T-helper 2 cell treated with Interferon-gamma antibody and Interleukin-4, amounts not matched to agents 100 ng/mL and 5 ng/mL, for 36 hours (primary cell): Measurements from ENCODE around the gene KLHDC4. TPM values are rescaled to one million over a fixed set of nuclear protein-coding genes. Genes with fewer than 3 reads are reported as not detected.
"Not testable (repeated sequence)": the region's sequence is repeated elsewhere in the genome, so short reads cannot be mapped to it uniquely, and the experiment has no call there.

Experiments
- intact Hi-C: fragments of 100-400 bp; cut with micrococcal nuclease; formaldehyde crosslinking; loops from one replicate; pipeline ENCODE4 v1.15.1; 2023
- total RNA-seq: library from RNA; stranded (reverse); gene quantifications from 2 replicates; pipeline ENCODE4 v1.2.3, GENCODE V29; 2022

KLHDC4 gene
- 81.9 and 83.6 TPM in 2 replicates for total RNA-seq

DNA sequence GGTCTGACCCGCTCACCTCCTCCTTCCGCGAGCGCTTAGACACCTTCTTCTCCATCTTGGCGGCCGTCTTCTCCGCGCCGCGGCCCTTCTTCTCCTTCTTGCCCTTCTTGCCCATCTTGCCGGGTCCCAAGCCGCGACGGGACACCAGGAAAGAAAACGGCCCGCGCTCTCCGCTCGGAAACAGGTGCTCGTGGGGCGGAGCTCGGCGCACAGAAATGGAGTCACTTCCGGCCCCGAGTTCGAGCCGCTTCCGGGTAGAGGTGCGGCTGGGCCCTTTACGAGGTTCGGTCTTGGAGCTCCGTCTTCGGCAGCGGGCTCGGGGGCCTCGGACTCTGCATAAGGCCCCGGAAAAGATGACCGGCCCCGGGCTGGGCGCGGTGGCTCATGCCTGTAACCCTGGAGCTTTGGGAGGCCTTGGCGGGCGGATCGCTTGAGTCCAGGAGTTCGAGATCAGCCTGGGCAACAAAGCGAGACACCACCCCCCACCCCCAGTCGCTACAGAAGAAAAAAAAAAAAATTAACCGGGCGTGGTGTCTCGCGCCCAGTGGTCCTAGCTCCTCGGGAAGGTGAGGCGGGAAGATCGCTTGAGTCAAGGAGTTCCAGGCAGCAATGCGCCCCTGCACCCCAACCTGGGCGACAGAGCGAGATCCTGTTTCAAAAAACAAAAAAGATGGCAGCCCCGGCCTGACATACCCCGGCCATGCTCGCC lies at the start of gene KLHDC4:
Gene KLHDC4 (minus strand): TSS at position 211 of the 709 bp plus-strand sequence. CDS start 96 bp downstream, at position 115.
- intact Hi-C loops, result loop anchor here (2.0 to 5.0 kb wide), 3 partner anchors 185 to 449 kb away; partner anchors contain the start of genes BANP, C16orf95 and MAP1LC3B

DNA sequence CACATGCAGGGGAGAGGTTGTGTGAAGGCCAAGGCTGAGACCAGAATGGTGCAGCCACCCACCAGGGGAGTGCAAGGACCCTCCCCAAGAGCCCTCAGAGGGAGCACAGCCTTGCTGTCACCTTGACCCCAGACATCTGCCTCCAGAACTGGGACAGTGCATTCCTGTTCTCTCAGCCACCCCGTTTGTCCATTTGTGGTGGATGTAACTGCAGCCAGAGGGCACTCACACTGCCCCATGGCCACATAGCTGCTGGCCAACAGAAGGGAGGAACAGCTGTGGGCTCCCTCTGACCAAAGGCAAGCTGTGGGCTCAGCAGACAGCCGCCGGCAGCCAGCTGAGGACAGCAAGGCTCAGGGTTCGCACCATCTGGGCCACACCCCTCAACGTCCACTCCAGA lies 49.8 kb upstream of the KLHDC4 start:
- intact Hi-C loops, result no loop called here

DNA sequence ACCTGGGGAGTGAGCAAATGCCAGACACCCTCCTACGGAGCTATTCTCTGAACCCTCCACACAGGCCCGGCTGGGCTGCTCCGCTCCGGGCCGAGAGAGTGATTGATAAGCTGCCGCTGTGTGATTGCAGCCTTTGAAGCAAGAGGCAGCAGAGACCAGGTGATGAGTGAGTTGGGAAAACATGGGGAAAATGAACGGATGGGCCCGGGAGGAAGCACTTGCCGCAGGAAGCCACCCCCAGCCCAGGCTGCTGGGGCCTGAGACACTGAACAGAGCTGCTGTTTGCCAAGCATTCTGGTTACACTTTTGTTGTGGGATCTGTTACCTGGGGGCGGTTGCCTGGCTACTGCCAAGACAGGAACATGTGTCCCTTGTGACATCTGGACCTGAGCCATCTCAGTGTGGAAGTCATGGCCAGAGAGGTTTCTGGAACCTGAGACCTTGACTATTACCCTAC lies 46.4 kb upstream of the KLHDC4 start:
- intact Hi-C loops, result no loop called here

DNA sequence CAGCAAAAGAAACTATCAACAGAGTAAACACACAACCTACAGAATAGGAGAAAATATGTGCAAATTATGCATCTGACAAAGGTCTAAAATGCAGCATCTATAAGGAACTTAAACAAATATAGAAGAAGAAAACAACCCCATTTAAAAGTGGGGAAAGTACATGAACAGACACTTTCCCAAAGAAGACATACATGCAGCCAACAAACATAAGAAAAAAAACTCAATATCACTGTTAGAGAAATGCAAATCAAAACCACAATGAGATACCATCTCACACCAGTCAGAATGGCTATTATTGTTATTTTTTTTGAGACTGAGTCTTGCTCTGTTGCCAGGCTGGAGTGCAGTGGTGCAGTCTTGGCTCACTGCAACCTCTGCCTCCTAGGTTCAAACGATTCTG lies 45.7 kb upstream of the KLHDC4 start:
- intact Hi-C loops, result not testable (repeated sequence)

DNA sequence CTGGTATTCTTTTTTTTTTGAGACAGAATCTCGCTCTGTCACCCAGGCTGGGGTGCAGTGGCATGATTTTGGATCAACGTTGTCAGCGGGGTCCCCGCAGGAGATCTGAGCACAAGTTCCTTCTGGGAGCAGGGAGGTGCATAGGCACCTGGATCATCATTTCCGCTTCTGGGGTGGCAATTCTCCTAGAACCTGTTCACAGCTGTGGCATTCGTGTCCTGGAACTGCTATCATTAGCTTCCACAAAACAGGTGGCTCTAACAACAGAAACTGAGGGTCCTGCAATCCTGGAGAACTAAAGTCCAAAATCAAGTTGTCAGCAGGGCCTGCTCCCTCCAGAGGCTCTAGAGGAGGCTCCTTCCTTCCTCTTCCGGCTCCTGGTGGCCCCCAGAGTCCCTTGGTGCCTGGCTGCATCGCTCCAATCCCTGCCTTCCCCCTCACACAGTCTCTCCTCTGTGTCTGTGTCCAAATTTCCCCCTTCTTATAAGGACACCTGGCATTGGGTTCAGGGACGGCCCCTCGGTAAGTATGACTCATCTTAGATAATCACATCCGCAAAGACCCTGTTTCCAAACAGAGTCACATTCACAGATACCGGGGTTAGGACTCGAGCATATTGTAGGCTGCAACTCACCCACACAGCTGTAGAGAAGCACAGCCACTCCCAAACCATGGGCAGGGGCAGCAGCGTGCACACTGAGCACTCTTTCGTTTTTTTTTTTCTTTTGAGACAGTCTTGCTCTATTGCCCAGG lies 43.5 kb upstream of the KLHDC4 start:
- intact Hi-C loops, result no loop called here

DNA sequence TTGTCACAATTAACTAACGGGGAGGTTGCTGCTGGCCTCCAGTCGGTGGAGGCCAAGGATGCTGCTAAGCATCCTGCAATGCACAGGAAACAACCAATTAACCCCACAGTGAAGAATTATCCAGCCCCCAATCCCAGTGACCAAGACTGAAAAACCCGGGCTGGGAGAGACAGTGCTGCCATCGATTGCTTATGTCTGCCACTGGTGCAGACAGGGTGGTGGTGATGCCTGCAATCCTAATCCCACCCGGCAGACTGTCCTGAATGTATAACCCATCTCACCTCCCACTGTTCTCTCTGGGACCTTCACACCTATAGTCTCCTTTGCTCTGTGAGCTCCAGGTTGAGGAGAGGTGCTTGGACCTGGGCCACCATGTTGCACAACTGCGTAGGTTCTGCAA lies 42.3 kb upstream of the KLHDC4 start:
- intact Hi-C loops, result no loop called here

DNA sequence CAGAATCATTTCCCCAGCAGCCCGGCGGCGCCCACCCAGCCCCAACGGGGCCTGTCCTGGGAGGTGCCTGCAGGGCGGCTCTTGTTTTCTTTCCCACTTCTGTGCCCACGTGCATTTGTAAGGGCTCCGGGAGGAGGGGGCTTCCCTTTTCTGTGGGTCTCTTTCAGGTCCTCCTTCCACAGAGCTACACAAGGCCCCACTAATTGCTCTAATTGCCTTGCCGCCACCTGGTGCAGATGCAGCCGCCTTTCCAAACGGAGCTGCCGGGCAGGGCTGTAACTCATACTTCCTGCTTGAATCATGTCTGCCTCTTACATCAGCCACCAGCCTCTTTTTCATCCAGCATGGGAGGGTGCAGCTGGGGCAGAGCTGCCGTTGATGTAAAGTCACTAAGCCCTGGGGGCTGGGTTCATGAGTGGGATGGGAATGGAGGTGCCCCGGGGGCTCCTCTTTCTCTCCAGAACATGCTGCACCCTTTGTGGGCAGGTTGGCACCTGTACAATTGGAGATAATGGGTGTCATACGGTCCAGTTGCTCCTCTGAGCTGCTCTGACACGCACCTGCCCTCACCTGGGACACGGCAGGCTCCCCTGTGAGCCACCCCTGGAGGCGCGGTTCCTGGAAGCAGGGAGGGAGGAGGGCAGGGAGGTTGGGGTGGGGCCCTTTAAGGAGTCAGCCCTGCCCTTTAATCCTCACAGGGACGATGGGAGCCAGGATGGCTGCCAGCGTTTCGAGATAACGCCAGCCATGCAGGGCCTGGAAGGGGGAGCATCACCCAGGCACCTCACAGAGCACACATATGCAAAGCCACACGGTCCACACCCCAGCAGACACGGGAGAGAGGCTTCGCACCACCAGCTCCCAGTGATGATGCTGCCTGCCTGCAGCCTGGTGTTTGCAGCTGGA lies 41.1 kb upstream of the KLHDC4 start:
- intact Hi-C loops, result no loop called here

DNA sequence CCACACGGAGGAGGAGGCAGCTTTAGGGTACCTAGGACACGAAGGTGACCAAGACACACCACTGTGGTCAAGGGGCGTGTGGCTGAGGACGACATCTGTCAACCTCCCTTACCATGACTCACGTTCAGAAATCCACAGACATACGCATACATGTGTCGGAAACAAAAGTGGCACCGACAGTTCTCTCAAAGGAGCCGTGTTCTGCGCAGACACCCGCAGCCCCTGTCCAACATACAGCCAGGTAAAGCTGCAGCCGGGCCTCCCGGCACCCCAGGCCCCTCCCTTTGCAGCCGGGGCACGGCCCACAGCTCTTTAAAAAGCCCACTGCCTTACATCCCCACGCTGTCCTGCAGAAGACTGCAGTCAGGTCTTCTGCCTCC lies 40.5 kb upstream of the KLHDC4 start:
- intact Hi-C loops, result no loop called here

DNA sequence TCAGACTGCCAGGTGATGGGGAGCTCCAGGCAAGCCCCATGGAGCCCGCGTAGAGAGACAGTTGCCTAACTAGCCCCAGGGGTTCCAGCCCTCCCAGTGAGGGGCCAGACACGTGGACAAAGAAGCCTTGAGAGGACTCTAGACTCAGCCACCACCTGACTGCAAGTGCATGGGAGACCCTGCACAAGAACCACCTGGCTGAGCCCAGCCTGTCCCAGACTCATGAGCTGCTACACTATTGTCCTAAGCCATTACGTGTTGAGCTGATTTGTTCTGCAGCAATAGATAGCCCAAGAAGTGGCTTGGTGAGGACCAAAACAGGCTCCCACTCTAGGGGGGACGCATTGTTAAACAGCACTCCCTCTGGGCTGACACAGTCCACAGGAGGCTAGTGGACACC lies 37.6 kb upstream of the KLHDC4 start:
- intact Hi-C loops, result no loop called here

DNA sequence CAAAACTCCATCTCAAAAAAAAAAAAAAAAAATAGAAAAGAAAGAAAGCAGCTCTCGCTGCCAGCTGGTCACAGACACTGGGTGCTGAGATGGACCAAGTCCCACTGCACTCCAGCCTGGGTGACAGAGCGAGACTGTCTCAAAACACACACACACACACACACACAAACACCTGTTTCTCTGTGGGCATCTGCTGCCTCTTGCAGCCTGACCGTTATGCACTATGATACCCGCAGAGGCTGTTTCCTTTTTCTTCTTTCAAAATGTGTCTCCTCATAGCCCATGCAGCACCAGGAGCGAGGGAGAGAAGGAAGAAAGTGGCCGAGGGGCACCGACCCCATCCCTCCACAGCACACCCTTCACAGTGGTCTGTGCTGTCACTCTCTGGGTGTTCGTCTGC lies 36.9 kb upstream of the KLHDC4 start:
- intact Hi-C loops, result no loop called here

DNA sequence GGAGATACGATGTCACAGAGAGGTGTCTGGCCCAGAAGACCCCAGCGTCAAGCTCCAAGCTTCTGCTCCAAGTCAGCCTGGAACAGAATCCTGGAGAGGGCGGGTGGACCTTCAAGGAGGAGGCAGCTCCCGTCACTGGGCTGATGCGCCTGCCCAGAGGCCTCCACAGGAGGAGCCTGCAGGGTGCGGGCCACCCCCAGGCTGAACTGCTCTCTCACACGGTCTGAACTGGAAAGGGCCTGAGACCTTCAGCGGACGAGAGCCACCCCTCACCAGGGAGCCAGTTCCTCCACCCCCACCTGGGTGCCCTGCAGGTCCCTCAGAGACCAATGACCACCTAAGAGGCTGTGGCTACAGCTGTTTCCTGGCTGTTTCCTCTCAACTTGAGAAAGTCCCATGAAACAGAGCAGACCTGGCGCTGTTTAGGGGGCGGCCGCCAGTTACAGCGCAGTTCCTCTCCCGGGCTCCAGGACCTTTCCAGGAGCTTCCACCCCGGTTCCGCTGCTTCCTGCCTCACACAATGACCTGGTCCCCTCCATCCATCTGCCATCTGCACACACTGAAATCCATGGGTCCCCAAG lies 36.0 kb upstream of the KLHDC4 start:
- intact Hi-C loops, result no loop called here

DNA sequence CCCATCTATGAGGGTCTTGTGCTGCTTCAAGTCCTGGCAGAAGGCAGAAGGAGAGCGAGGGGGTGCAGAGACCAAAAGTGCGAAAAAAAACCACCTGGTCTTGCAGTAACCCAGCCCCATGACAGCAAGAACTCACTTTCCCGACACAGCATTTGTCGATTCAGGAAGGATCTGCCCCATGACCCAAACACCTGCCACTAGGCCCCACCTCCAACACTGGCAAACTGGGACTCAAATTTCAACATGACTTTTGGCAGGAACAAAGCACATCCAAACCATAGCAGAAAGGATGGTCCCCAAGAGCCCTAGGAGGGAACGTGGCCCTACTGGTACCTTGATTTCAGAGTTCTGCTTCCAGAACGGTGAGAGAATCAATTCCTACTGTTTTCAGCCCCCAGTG lies 34.7 kb upstream of the KLHDC4 start:
- intact Hi-C loops, result no loop called here

DNA sequence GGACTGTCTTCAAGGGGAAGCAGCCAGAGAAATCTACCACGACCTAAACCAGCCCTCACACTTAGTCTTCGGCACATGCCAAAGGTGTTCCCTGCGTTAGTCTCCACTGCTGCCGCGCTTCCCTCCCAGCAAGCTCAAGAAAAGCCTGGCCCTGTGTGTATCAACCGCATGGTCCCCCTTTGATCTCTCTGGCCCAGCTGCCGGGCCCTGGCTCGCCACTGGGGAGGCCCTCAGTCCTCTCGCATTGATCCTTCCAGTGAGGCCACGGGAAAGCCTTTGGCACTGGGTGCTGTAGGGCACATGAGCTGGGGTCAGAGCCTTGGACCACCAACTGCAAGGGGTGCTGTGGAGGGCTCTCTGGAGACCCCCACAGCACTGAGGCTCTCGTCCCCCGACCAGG lies 29.6 kb upstream of the KLHDC4 start:
- intact Hi-C loops, result no loop called here

DNA sequence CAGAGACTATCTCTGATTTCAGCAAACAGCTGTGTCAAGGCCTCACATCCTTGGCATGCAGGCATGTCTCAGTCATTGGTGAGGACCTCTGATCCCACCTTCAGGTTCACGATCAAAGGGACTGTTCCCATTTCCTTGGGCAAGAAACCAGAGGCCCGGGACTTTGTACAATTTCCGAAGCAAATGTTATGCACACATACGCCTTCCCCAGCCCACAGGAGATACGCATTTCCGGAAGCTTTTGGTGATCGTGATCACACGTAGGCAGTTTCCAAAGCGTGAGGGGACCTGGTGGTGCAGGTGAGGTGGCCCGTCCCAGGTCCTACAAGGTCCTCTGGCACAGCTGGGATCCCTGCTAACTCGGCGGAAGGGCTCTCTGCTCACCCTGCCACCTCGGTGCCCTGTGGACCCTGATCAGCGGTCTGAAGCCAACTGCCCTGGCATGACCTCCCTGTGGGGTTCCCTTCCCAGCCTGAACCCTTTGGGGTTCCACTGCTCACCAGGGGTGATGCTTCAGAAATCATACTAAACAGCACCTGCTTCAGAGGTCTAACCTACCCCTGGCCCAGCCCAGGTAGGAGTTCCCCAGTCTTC lies 28.8 kb upstream of the KLHDC4 start:
- intact Hi-C loops, result no loop called here

DNA sequence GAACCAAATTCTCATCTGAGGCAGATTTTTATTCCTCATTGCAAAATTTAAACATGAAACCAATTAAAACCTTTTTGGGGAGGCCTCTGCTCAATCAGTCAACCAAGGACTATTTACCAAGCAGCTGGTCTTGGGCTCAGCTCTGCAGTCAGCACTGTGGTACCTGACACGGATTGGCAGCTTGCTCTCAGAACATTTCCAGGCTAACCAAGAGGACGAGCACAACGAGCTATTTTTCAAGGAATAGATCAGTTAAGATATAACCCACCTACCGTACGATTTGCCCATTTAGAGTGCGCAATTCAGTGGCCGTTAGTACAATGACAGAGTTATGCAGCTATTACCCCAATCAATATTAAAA lies 26.4 kb upstream of the KLHDC4 start:
- intact Hi-C loops, result no loop called here

DNA sequence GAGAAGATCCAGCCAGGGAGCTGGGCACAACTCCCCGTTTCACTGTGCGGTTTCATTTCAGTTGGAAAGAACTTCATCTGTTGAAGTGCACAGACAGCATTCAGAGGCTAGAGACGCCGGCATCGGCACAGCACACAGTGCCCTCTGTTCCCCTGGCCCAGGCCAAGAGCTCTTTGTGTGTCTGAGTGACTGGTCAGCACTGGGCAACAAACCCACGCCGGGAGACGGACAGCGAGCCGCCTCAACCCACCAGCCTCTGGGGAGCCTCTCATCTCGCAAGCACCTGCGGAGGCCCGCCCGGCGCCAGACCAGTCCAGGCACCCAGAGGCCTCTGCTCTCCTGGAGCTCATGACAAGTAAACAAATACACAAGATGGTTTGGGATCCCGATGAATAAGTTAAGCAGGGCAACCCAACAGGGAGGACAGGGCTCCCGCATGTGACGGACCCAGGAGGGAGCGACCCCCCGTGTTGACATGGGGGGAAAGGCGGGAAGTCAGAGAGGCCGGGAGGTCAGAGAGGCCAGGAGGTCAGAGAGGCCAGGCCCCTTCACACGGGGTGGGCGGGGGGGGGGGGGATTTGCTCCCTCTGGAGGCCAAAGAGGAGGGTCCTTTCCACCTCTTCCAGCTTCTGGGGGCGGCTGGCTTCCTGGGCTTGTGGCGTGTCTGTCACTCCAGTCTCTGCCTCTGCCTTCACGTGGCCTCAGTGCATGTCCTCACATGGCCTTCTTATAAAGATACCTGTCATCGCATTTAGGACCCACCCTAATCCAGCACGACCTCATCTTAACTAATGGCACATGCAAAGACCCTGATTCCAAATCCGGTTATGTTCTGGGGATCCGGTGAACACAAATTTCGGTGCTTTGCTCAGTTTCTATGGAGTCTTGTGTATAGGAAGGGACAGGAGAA lies 25.8 kb upstream of the KLHDC4 start:
- intact Hi-C loops, result no loop called here

DNA sequence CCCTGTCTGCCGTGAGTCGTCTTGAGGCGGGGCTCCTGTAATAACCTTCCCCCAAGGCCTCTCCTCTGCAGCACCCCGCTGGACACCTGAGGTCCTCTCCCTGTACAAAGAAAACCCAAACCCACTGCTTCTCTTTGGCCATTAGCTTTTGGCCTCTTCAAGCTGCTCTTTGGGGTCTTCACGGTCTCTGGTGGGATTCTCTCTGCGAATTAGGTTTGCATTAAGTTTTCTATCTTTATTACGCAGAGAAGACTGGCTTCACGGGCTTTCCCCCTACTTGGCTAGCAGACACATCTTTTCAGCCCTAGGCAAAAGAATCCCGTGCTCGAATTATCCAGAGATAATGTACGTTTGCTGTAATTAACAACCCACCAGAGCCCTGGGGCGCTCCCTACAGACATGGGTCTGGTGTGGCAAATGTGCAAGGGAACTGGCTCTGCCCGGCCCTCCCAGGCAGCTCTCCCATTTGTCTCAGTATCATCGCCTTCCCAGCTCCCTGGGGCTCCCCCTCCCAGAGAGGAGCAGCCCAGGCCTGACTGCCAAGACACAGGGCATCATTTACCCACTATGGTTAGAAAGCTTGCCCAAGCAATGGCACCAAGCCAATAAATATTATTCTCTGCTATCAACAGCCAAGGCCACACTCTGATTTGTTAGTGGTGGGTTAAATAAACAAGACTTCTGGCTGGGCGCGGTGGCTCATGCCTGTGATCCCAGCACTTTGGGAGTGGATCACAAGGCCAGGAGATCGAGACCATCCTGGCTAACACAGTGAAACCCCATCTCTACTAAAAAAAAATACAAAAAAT lies 24.7 kb upstream of the KLHDC4 start:
- intact Hi-C loops, result no loop called here

DNA sequence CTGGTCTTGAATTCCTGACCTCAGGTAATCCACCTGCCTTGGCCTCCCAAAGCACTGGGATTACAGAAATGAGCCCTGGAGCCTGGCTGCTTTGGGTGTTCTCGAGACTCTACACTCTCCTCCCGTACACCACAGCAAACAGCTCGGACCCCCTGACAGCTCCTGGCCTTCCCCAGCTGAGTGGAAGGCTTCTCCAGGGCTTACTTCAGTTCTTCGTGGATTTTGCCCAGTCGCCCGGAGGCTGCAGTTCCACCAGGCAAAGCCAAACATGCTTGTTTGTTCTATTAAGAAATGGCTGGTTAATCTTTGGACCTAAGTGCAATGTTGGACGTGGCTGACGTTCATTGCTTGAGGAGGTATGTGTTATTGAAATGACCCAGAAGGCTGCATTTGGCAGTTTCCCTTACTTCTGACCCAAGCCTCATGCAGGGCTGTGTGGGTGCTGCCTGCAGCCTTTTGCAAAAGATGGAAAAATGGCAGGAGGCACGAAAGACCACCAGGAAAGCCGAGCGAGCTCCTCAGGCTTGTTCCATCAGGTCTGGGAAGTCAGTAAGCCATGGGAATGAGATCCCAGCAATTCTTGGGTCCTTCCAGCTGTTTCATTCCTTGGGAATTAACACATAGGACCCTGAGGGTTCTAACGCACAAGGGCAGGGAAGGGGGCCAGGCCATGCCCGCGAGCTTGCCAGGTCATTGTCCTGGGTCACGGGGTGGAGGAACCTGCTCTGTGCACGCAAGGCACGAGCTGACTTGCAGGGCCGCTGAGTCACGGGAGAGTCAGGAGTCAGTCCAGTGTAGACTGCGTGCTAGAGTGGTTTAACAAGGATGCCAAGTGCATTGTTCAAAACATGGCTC lies 23.9 kb upstream of the KLHDC4 start:
- intact Hi-C loops, result no loop called here
